Measurements from ENCODE around the gene ENC1. TPM values are rescaled to one million over a fixed set of nuclear protein-coding genes. Genes with fewer than 3 reads are reported as not detected.

ENC1 gene
- total and polyA plus RNA-seq, 2 of the 8 experiments (the other 6 are each of a cell fraction or from before 2014, with no cell fraction given): 5.5 to 13.2 TPM

GRCh38 chr5:74660140-74660539, 19.6 kb upstream of the ENC1 start:
- no peaks in the 10 kb centered on the region for H4K20me1 ChIP-seq (replicated peaks in 1 of 2; ENCODE audit: control insufficient read depth in 1 of 2, insufficient read depth in 2 of 2, low read length in 2 of 2)
- H2AK5ac ChIP-seq (ENCODE audit: low read depth, low read length): no peak overlapping the region
- H3K18ac ChIP-seq (ENCODE audit: extremely low read depth, low read length): no peak overlapping the region
- no peaks in the 10 kb centered on the region for H3K36me3 ChIP-seq (ENCODE audit: control insufficient read depth in 2 of 4, insufficient read depth in 4 of 4, low read length in 3 of 4)
- no peaks in the 10 kb centered on the region for H3K79me2 ChIP-seq (ENCODE audit: control insufficient read depth in 1 of 2, insufficient read depth in 2 of 2, low read length in 2 of 2)
- H3K4me3 ChIP-seq (ENCODE audit: extremely low read depth in 1 of 4, insufficient read depth in 2 of 4, low read depth in 3 of 4, low read length in 4 of 4): no peak overlapping the region
- no peak overlapping the region for H2BK20ac ChIP-seq (ENCODE audit: low read length)
- H3K4me1 ChIP-seq (replicated peaks in 1 of 4; ENCODE audit: control insufficient read depth in 3 of 4, insufficient read depth in 4 of 4, low read length in 3 of 4): no peaks in the 10 kb centered on the region
- H3K27me3 ChIP-seq (replicated peaks in 1 of 4; ENCODE audit: control insufficient read depth in 3 of 4, extremely low read depth in 1 of 4, insufficient read depth in 3 of 4, low read length in 3 of 4): no peaks in the 10 kb centered on the region
- H3K56ac ChIP-seq (replicated peaks; ENCODE audit: insufficient read length, low read depth, low read length): no peak overlapping the region
- H3K23me2 ChIP-seq (ENCODE audit: low read depth, low read length): no peaks in the 10 kb centered on the region
- peak overlapping the region; percentile 19; the same call in 1 of the 2 replicates for H2AFZ ChIP-seq (ENCODE audit: low read length)
- CTCF ChIA-PET (ENCODE audit: partially characterized antibody): interaction anchor here (0.8 to 3.6 kb wide), 5 partner anchors 11 to 758 kb away, joined by 3 to 19 read pairs (median 4); no protein-coding TSS in a partner anchor
- no peak overlapping the region for H4K91ac ChIP-seq (replicated peaks; ENCODE audit: insufficient read length, low read length)
- DNase-seq (ENCODE audit: low read depth in 1 of 2, low spot score in 2 of 2): no peak
- H3K9ac ChIP-seq (replicated peaks in 1 of 4; ENCODE audit: extremely low read depth in 1 of 4, low read depth in 3 of 4, low read length in 3 of 4): no peak overlapping the region
- H4K8ac ChIP-seq (ENCODE audit: extremely low read depth, insufficient read depth, low read length): no peak overlapping the region
- H2BK15ac ChIP-seq (ENCODE audit: low read length): no peak overlapping the region
- H2BK120ac ChIP-seq (replicated peaks; ENCODE audit: low read depth, low read length): no peak overlapping the region
- no peaks in the 10 kb centered on the region for H3K79me1 ChIP-seq (ENCODE audit: low read depth, low read length)
- H4K5ac ChIP-seq (ENCODE audit: insufficient read length, low read depth, low read length): no peak overlapping the region
- H2BK5ac ChIP-seq (ENCODE audit: low read depth, low read length): no peak overlapping the region
- H3K4ac ChIP-seq (replicated peaks; ENCODE audit: insufficient read length, low read depth, low read length): no peak overlapping the region
- H3K23ac ChIP-seq (ENCODE audit: insufficient read length): no peak overlapping the region
- no peak overlapping the region for H2BK12ac ChIP-seq (ENCODE audit: low read depth, low read length)
- H3K27ac ChIP-seq (ENCODE audit: low read depth, low read length): no peak overlapping the region
- FAIRE-seq: no peak
- WGBS, 2 experiments (ENCODE audit: extremely low coverage in 1 of 2, insufficient coverage in 1 of 2, insufficient read length in 1 of 2, insufficient replicate concordance in 2 of 2, low coverage in 1 of 2, low lambda C conversion rate in 2 of 2, missing lambda C conversion rate in 1 of 2): 88% methylated on average over 1 of the region's 1 CpG; no CpG with 5 or more reads in 1 of the 2 experiments
- H3K4me2 ChIP-seq (ENCODE audit: insufficient read depth in 1 of 2, low read depth in 2 of 2, low read length in 2 of 2): no peak overlapping the region
- H3K9me3 ChIP-seq (ENCODE audit: insufficient read depth in 2 of 2, low read depth in 1 of 2, low read length in 1 of 2): peaks cover 3 to 8% of the 10 kb centered on the region in 2 experiments; a peak in 3 of 4 replicates
- no peak overlapping the region for H3K14ac ChIP-seq (ENCODE audit: insufficient read length)
- POLR2A ChIA-PET (ENCODE audit: partially characterized antibody): interaction anchor here (1.4 to 1.5 kb wide), 2 partner anchors 20 to 30 kb away, joined by 3 to 7 read pairs; partner anchors contain the start of gene ENC1
- no peak for TF ChIP-seq ATF3 (IDR thresholded peaks at IDR 0.05; ENCODE audit: insufficient read depth, low read depth, low read length)
- no peak for TF ChIP-seq PHF8 (conservative IDR thresholded peaks at IDR 0.05; ENCODE audit: low read depth, low read length)
- no peak for TF ChIP-seq BRCA1 (IDR thresholded peaks at IDR 0.05; ENCODE audit: low read depth, low read length)
- no peak for TF ChIP-seq TEAD4 (IDR thresholded peaks at IDR 0.05; ENCODE audit: low read depth, low read length)
- TF ChIP-seq CEBPB (IDR thresholded peaks at IDR 0.05; ENCODE audit: low read depth, low read length): no peak
- no peak for TF ChIP-seq JUND (IDR thresholded peaks at IDR 0.05; ENCODE audit: low read length)
- no peak for TF ChIP-seq BCL11A (IDR thresholded peaks at IDR 0.05; ENCODE audit: low read depth in 2 of 2, low read length in 2 of 2)
- TF ChIP-seq SUZ12 (IDR thresholded peaks at IDR 0.05; ENCODE audit: low read length): no peak
- TF ChIP-seq SRF (IDR thresholded peaks at IDR 0.05; ENCODE audit: low read depth, low read length): no peak
- no peak for TF ChIP-seq GABPA (IDR thresholded peaks at IDR 0.05; ENCODE audit: borderline replicate concordance, insufficient read depth, low read length)
- no peak for TF ChIP-seq BACH1 (IDR thresholded peaks at IDR 0.05; ENCODE audit: low read length)
- no peak for TF ChIP-seq CTBP2 (IDR thresholded peaks at IDR 0.05; ENCODE audit: borderline replicate concordance, insufficient read depth, insufficient read length, low read length)
- TF ChIP-seq E2F6 (IDR thresholded peaks at IDR 0.05): no peak
